Spleen (tissue), 11 donors: ENCODE data around the gene PDE4D. TPM values are rescaled to one million over a fixed set of nuclear protein-coding genes. Genes with fewer than 3 reads are reported as not detected.

Source experiments
- DNase-seq: peaks from one replicate; pipeline ENCODE4 v3.0.0-alpha.2; 2020
- H3K27ac ChIP-seq, 8 donors: fragments of 200-600 bp; sonication (generic) in 7 of 8; 1 replicate in 4 of 8; 2 replicates in 4 of 8; pipeline versions ENCODE4 v1.5.0 to v1.8.0; 2016 to 2021; ENCODE audit warnings: inconsistent platforms in 4 of 8, mild to moderate bottlenecking in 4 of 8, moderate library complexity in 1 of 8
- H3K27me3 ChIP-seq, 7 donors: fragments of 200-600 bp; sonication (generic) in 6 of 7; replicated peaks in 1 of 7; 1 replicate in 4 of 7; 2 replicates in 3 of 7; pipeline versions ENCODE4 v1.5.0 to v1.8.0; 2016 to 2021; ENCODE audit warnings: inconsistent platforms in 3 of 7, mild to moderate bottlenecking in 1 of 7
- H3K36me3 ChIP-seq, 6 donors: fragments of 200-600 bp; sonication (generic) in 5 of 6; 1 replicate in 4 of 6; 2 replicates in 2 of 6; pipeline versions ENCODE4 v1.5.0 to v1.8.0; 2016 to 2021; ENCODE audit warnings: inconsistent platforms in 2 of 6
- H3K4me1 ChIP-seq, 6 donors: fragments of 200-600 bp; sonication (generic) in 5 of 6; 1 replicate in 3 of 6; 2 replicates in 3 of 6; pipeline versions ENCODE4 v1.5.0 to v1.8.0; 2016 to 2021; ENCODE audit warnings: inconsistent platforms in 3 of 6
- H3K4me3 ChIP-seq, 8 donors: fragments of 200-600 bp; sonication (generic) in 7 of 8; 1 replicate in 4 of 8; 2 replicates in 4 of 8; pipeline versions ENCODE4 v1.5.0 to v1.8.0; 2016 to 2021; ENCODE audit warnings: inconsistent platforms in 4 of 8, mild to moderate bottlenecking in 4 of 8, moderate library complexity in 2 of 8
- H3K9me3 ChIP-seq, 8 donors: fragments of 200-600 bp; sonication (generic) in 7 of 8; 1 replicate in 4 of 8; 2 replicates in 4 of 8; pipeline versions ENCODE4 v1.5.0 to v1.8.0; 2016 to 2021; ENCODE audit warnings: inconsistent platforms in 4 of 8
- POLR2A ChIP-seq, 3 donors: fragments of 450-650 bp; IDR thresholded peaks; one replicate each; pipeline ENCODE4 v1.5.1; 2017; ENCODE audit warnings: antibody characterized with exemption in 3 of 3, mild to moderate bottlenecking in 1 of 3
- POLR2AphosphoS5 ChIP-seq, 3 donors: sonication (generic); formaldehyde crosslinking; IDR thresholded peaks; one replicate each; pipeline ENCODE4 v1.5.1; 2017; ENCODE audit warnings: antibody characterized with exemption in 3 of 3
- WGBS, 5 donors: extraction: QIAGEN DNeasy Blood & Tissue Kit in 3 of 5; methylation state at CpG; one replicate each; pipeline versions ENCODE4 v1.1.5 to v1.1.7; 2013 to 2018; 5-methylcytosine and 5-hydroxymethylcytosine counted together
- intact Hi-C: fragments of 100-400 bp; cut with DNase I; formaldehyde crosslinking; loops from one replicate; pipeline ENCODE4 v1.15.0; 2023; ENCODE audit warnings: low total_unique reads
- polyA plus RNA-seq, 3 donors: library from polyadenylated mRNA; stranded (reverse); fragments of 200-250 nt; gene quantifications; one replicate each; pipeline ENCODE4 v1.2.1, GENCODE V29; 2013
- total RNA-seq, 7 donors: library from RNA; depleted of rRNA in 3 of 7; stranded (reverse); fragments of >200 nt in 3 of 7; fragmentation: NEBNext Ultra II Directional in 4 of 7; extraction: Animal tissue kit (Norgen Biotek cat#: 25700) in 4 of 7; gene quantifications; one replicate each; pipeline versions ENCODE4 v1.1.0 to v1.2.1, GENCODE V29; 2016 to 2021
- TF ChIP-seq, protein P1 (sequence below), 11 experiments: fragments of 200-600 bp in 7 of 11; fragments of 450-650 bp in 4 of 11; sonication (generic) in 4 of 11; IDR thresholded peaks in 8 of 11; conservative IDR thresholded peaks in 3 of 11; 1 replicate in 7 of 11; 2 replicates in 4 of 11; pipeline versions ENCODE4 v1.4.0 to v1.8.0; 2016 to 2021; ENCODE audit warnings: antibody characterized with exemption in 11 of 11, inconsistent platforms in 4 of 11, mild to moderate bottlenecking in 1 of 11
- donor health status: healthy with polysubstance abuse.
- donor health status: DM: no; HTN: no; CAD: no; lungs with moderate emphysema.
- donor health status: DM: no; HTN: no; CAD: no.
- donor health status: Bipolar disorder and iron deficiency.
- donor health status: healthy.
- donor health status: DM: no; HTN: no; CAD: no.
- donor health status: DM: yes; HTN: yes; CAD: no.

PDE4D gene
- total and polyA plus RNA-seq, 10 donors, result 0.88 to 51.8 (median 18.2) TPM

GRCh38 chr5:59693492-59694309, 199.8 kb downstream of the PDE4D start:
- WGBS, 5 donors, result 65 to 81% (median 74%) methylated on average over 6 of the region's 6 CpGs
- Histone ChIP-seq H3K36me3 (no peaks in the 10 kb centered on the region), H3K4me1 (no peaks in the 10 kb centered on the region), H3K4me3 (no peak overlapping the region), H3K27ac (no peak overlapping the region), H3K9me3 (peaks cover 0 to 5% (median 0%) of the 10 kb centered on the region in 8 donors), H3K27me3 (no peaks in the 10 kb centered on the region)
- intact Hi-C loops, result no loop called here
- no peak for DNase-seq
- TF ChIP-seq POLR2A (IDR thresholded peaks at IDR 0.05), result no peak
- no peak for TF ChIP-seq POLR2AphosphoS5 (IDR thresholded peaks at IDR 0.05)
- TF ChIP-seq, protein P1, sequence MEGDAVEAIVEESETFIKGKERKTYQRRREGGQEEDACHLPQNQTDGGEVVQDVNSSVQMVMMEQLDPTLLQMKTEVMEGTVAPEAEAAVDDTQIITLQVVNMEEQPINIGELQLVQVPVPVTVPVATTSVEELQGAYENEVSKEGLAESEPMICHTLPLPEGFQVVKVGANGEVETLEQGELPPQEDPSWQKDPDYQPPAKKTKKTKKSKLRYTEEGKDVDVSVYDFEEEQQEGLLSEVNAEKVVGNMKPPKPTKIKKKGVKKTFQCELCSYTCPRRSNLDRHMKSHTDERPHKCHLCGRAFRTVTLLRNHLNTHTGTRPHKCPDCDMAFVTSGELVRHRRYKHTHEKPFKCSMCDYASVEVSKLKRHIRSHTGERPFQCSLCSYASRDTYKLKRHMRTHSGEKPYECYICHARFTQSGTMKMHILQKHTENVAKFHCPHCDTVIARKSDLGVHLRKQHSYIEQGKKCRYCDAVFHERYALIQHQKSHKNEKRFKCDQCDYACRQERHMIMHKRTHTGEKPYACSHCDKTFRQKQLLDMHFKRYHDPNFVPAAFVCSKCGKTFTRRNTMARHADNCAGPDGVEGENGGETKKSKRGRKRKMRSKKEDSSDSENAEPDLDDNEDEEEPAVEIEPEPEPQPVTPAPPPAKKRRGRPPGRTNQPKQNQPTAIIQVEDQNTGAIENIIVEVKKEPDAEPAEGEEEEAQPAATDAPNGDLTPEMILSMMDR (IDR thresholded peaks at IDR 0.05 in 8 of 11, conservative IDR thresholded peaks at IDR 0.05 in 3 of 11), result no peak

- 62 to 82% (median 76%) methylated on average over 2 of the region's 2 CpGs for WGBS, 5 donors
Measured at GRCh38 chr5:59685793-59686192, 207.7 kb downstream of the PDE4D start.

DNA sequence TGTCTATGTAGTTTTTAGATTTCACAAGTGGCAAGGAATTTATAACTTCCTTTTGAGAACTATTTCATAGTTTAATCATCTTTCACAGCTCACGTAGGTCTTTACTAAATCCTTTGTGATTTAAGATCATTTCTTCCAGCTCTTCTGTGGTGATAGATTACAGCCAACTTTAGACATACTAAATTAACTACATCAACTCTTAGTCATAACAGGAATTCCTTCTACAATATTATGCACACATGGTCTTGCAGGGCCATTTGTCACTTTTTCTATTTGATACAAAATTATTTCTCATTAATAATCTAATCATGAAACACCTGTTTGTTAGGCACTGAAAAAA, 208.4 kb downstream of the PDE4D start:
- TF ChIP-seq POLR2A (IDR thresholded peaks at IDR 0.05), result no peak
- TF ChIP-seq, protein P1 (IDR thresholded peaks at IDR 0.05 in 8 of 11, conservative IDR thresholded peaks at IDR 0.05 in 3 of 11), result no peak
- TF ChIP-seq POLR2AphosphoS5 (IDR thresholded peaks at IDR 0.05), result no peak
- intact Hi-C loops, result no loop called here
- WGBS, 5 donors, result 53 to 85% (median 59%) methylated on average over 1 of the region's 1 CpG

More at GRCh38 chr5:59685793-59686192, 207.7 kb downstream of the PDE4D start:
- DNase-seq, result no peak
- H3K27me3 ChIP-seq, result no peaks in the 10 kb centered on the region
- no peak overlapping the region for H3K4me3 ChIP-seq
- TF ChIP-seq, protein P1 (IDR thresholded peaks at IDR 0.05 in 8 of 11, conservative IDR thresholded peaks at IDR 0.05 in 3 of 11), result no peak
- TF ChIP-seq POLR2AphosphoS5 (IDR thresholded peaks at IDR 0.05), result no peak
- TF ChIP-seq POLR2A (IDR thresholded peaks at IDR 0.05), result no peak
- no peaks in the 10 kb centered on the region for H3K36me3 ChIP-seq
- H3K27ac ChIP-seq, result no peak overlapping the region
- no peaks in the 10 kb centered on the region for H3K4me1 ChIP-seq
- intact Hi-C loops, result no loop called here
- peaks cover 0 to 5% (median 0%) of the 10 kb centered on the region in 8 donors for H3K9me3 ChIP-seq

GRCh38 chr5:59684388-59685190, 208.9 kb downstream of the PDE4D start:
- no peak overlapping the region for H3K4me3 ChIP-seq
- H3K4me1 ChIP-seq, result no peaks in the 10 kb centered on the region
- H3K27ac ChIP-seq, result no peak overlapping the region
- no peaks in the 10 kb centered on the region for H3K27me3 ChIP-seq
- DNase-seq, result no peak
- intact Hi-C loops, result no loop called here
- WGBS, 5 donors, result 57 to 76% (median 66%) methylated on average over 4 of the region's 4 CpGs
- H3K9me3 ChIP-seq, result no peaks in the 10 kb centered on the region
- H3K36me3 ChIP-seq, result no peaks in the 10 kb centered on the region
- no peak for TF ChIP-seq POLR2A (IDR thresholded peaks at IDR 0.05)
- TF ChIP-seq, protein P1 (IDR thresholded peaks at IDR 0.05 in 8 of 11, conservative IDR thresholded peaks at IDR 0.05 in 3 of 11), result no peak
- no peak for TF ChIP-seq POLR2AphosphoS5 (IDR thresholded peaks at IDR 0.05)

More for the DNA sequence above, 208.4 kb downstream of the PDE4D start:
- H3K4me3 ChIP-seq, result no peak overlapping the region
- DNase-seq, result no peak
- no peaks in the 10 kb centered on the region for H3K36me3 ChIP-seq
- H3K9me3 ChIP-seq, result peaks cover 0 to 2% (median 0%) of the 10 kb centered on the region in 8 donors
- no peak overlapping the region for H3K27ac ChIP-seq
- no peaks in the 10 kb centered on the region for H3K4me1 ChIP-seq
- no peaks in the 10 kb centered on the region for H3K27me3 ChIP-seq
